Adrenal gland (tissue), 12 donors: ENCODE results near the gene PPARGC1A. TPM values are rescaled to one million over a fixed set of nuclear protein-coding genes. Genes with fewer than 3 reads are reported as not detected.

ENCODE experiments used
- DNase-seq, 7 donors: peaks; one replicate each; pipeline ENCODE4 v3.0.0-alpha.2; 2019 to 2020
- H3K27ac ChIP-seq, 5 donors: fragments of 200-600 bp; sonication (generic) in 4 of 5; 1 replicate in 3 of 5; 2 replicates in 2 of 5; pipeline versions ENCODE4 v1.5.1 to v1.8.0; 2016 to 2020; ENCODE audit warnings: mild to moderate bottlenecking in 1 of 5
- H3K27me3 ChIP-seq: fragments of 200-600 bp; 2 replicates; pipeline ENCODE4 v1.8.0; 2021
- H3K36me3 ChIP-seq, 2 donors: fragments of 200-600 bp; replicated peaks in 1 of 2; 1 replicate in 1 of 2; 2 replicates in 1 of 2; pipeline versions ENCODE4 v1.5.1 to v1.8.0; 2018 to 2022
- H3K4me1 ChIP-seq, 2 donors: fragments of 200-600 bp; replicated peaks in 1 of 2; 1 replicate in 1 of 2; 2 replicates in 1 of 2; pipeline versions ENCODE4 v1.5.1 to v1.8.0; 2018 to 2021
- H3K4me3 ChIP-seq, 4 donors: fragments of 200-600 bp; sonication (generic) in 3 of 4; one replicate each; pipeline ENCODE4 v1.5.1; 2016 to 2018
- H3K9me3 ChIP-seq, 3 donors: fragments of 200-600 bp; sonication (generic) in 1 of 3; replicated peaks in 1 of 3; 1 replicate in 2 of 3; 2 replicates in 1 of 3; pipeline versions ENCODE4 v1.5.1 to v1.8.0; 2016 to 2021
- CTCF ChIP-seq, 6 experiments: fragments of 450-650 bp in 4 of 6; fragments of 200-600 bp in 2 of 6; sonication (generic) in 1 of 6; IDR thresholded peaks; 1 replicate in 5 of 6; 2 replicates in 1 of 6; pipeline versions ENCODE4 v1.5.1 to v1.8.0; 2016 to 2021; ENCODE audit warnings: antibody characterized with exemption in 6 of 6, mild to moderate bottlenecking in 2 of 6, moderate library complexity in 1 of 6
- POLR2A ChIP-seq, 2 donors: fragments of 450-650 bp; IDR thresholded peaks; one replicate each; pipeline ENCODE4 v1.6.1; 2017; ENCODE audit warnings: antibody characterized with exemption in 2 of 2, mild to moderate bottlenecking in 2 of 2, moderate library complexity in 1 of 2
- WGBS, 4 donors: extraction: QIAGEN DNeasy Blood & Tissue Kit in 2 of 4; methylation state at CpG; one replicate each; pipeline versions ENCODE4 v1.1.5 to v1.1.7; 2013 to 2017; 5-methylcytosine and 5-hydroxymethylcytosine counted together
- intact Hi-C, 2 donors: fragments of 100-400 bp; cut with DNase I; formaldehyde crosslinking; loops; one replicate each; pipeline versions ENCODE4 v1.14.1 to v1.15.0; 2022 to 2023
- polyA plus RNA-seq, 3 donors: library from polyadenylated mRNA; stranded (reverse); fragments of 200-250 nt in 2 of 3; fragments of 350-450 nt in 1 of 3; fragmentation: Illumina TruSeq in 1 of 3; extraction: RNeasy Lipid Tissue Mini Kit (QIAGEN cat#74804) in 1 of 3; gene quantifications; one replicate each; pipeline ENCODE4 v1.2.3, GENCODE V29; 2013 to 2014
- total RNA-seq, 9 donors: library from RNA; depleted of rRNA in 4 of 9; stranded (reverse); fragments of >200 nt in 4 of 9; fragments of 120-200 nt in 1 of 9; fragmentation: NEBNext Ultra II Directional in 1 of 9; extraction: Animal tissue kit (Norgen Biotek cat#: 25700) in 1 of 9; gene quantifications; one replicate each; pipeline versions ENCODE4 v1.1.0 to v1.2.4, GENCODE V29; 2013 to 2023
- donor health status: healthy with polysubstance abuse.
- donor health status: Bipolar disorder and iron deficiency.
- donor health status: DM: yes; HTN: yes; CAD: no.
- donor health status: DM: no; HTN: no; CAD: no.
- donor health status: DM: no; HTN: no; CAD: no.
- donor health status: DM: yes; HTN: yes; CAD: no.

PPARGC1A gene
- total and polyA plus RNA-seq, 12 donors, result 1.6 to 14.3 (median 5.5) TPM

- Histone ChIP-seq H3K36me3 (no peaks in the 10 kb centered on the region), H3K4me3 (no peak overlapping the region), H3K4me1 (peaks cover 0 to 1% of the 10 kb centered on the region in 2 donors), H3K27ac (no peak overlapping the region), H3K9me3 (no peaks in the 10 kb centered on the region), H3K27me3 (no peaks in the 10 kb centered on the region)
- 77 to 89% (median 86%) methylated on average over 1 of the region's 1 CpG for WGBS, 4 donors
- intact Hi-C loops, result no loop called here
- no peak for DNase-seq
- no peak for TF ChIP-seq POLR2A (IDR thresholded peaks at IDR 0.05)
- TF ChIP-seq CTCF (IDR thresholded peaks at IDR 0.05), result no peak
Measured at GRCh38 chr4:23861897-23862296, 27.9 kb downstream of the PPARGC1A start.

DNA sequence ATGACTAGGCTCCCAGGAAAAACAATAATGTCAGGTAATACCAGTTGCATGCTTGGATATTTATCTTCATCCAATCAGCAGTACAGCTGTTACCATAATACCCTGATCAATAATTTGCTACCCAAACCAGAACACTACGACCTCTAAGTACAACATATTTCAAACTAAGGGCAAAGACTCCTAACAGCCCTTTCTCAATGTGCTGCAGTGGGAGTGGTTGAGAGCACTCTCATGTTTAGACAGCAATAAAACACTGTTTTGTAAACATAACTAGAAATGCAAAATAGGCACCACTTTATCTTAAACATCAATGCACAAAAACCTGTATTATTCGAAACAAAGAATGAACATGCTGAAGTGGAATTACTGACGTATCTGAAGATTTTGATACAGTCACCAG is 28.9 kb downstream of the PPARGC1A start:
- 82 to 93% (median 87%) methylated on average over 3 of the region's 3 CpGs for WGBS, 4 donors
- intact Hi-C loops, result no loop called here
- no peak for DNase-seq
- Histone ChIP-seq H3K4me3 (no peak overlapping the region), H3K36me3 (no peaks in the 10 kb centered on the region), H3K4me1 (peaks cover 0 to 6% of the 10 kb centered on the region in 2 donors), H3K9me3 (no peaks in the 10 kb centered on the region), H3K27me3 (no peaks in the 10 kb centered on the region), H3K27ac (no peak overlapping the region)
- no peak for TF ChIP-seq POLR2A (IDR thresholded peaks at IDR 0.05)
- no peak for TF ChIP-seq CTCF (IDR thresholded peaks at IDR 0.05)

- TF ChIP-seq POLR2A (IDR thresholded peaks at IDR 0.05) (no peak), CTCF (IDR thresholded peaks at IDR 0.05) (peak in 3 of 6 experiments; percentile 8 to 24 (median 19))
- Histone ChIP-seq H3K36me3 (no peaks in the 10 kb centered on the region), H3K4me3 (no peak overlapping the region), H3K9me3 (no peaks in the 10 kb centered on the region), H3K27ac (no peak overlapping the region), H3K4me1 (peaks cover 4 to 6% of the 10 kb centered on the region in 2 donors), H3K27me3 (no peaks in the 10 kb centered on the region)
- DNase-seq, result no peak
- 79 to 87% (median 83%) methylated on average over 4 of the region's 4 CpGs for WGBS, 4 donors
- intact Hi-C loops, result no loop called here
Measured at GRCh38 chr4:23857367-23857959, 32.4 kb downstream of the PPARGC1A start.

DNA sequence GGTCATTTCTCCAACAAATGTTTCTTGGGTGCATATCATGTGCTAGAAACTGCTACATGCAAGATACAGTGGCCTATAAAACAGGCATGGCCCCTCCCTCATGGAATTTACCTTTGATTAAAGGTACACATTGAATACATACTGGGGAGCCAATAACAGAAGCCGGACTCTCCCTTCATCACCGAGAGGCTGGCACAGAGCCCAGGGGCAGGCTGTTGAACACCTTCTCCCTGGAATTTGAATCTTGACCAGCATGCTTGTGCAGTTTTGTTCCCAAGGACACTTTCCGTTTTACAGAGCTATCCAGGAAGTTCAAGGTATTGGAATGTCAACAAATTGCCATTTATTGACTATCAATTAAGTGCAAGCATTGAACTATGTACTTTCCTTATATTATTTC is 33.2 kb downstream of the PPARGC1A start:
- peaks cover 4 to 6% of the 10 kb centered on the region in 2 donors for H3K4me1 ChIP-seq
- peak; percentile 12 to 62 (median 40) for DNase-seq
- no peaks in the 10 kb centered on the region for H3K9me3 ChIP-seq
- H3K4me3 ChIP-seq, result no peak overlapping the region
- TF ChIP-seq POLR2A (IDR thresholded peaks at IDR 0.05), result no peak
- no peak for TF ChIP-seq CTCF (IDR thresholded peaks at IDR 0.05)
- H3K27ac ChIP-seq, result peak overlapping the region in 1 of 5 donors; percentile 5
- no peaks in the 10 kb centered on the region for H3K36me3 ChIP-seq
- intact Hi-C loops, result no loop called here
- whole genome bisulfite sequencing, 4 donors, result 30 to 35% (median 32%) methylated on average over 3 of the region's 3 CpGs
- H3K27me3 ChIP-seq, result no peaks in the 10 kb centered on the region
